NCI-H1694 treated with DMSO at 0.1 percent for 48 hours (cell line): ENCODE measurements around the gene SRGAP1.

ENCODE experiments used
- DNase-seq: peaks from one replicate; lab custom pipeline; 2025; lab: John Stamatoyannopoulos, UW

Gene SRGAP1

GRCh38 chr12:63937378-63938316, 93.1 kb downstream of the SRGAP1 start:
- DNase-seq, result peak; percentile 80

GRCh38 chr12:63940310-63941005, 96.0 kb downstream of the SRGAP1 start:
- DNase-seq, result peak; percentile 58

- peak; percentile 54 for DNase-seq
These were observed 96.8 kb downstream of the SRGAP1 start for GRCh38 chr12:63941166-63941800.

- DNase-seq, result no peak
These were observed 97.4 kb downstream of the SRGAP1 start for GRCh38 chr12:63941879-63942278.

GRCh38 chr12:63942464-63943241, 98.2 kb downstream of the SRGAP1 start:
- no peak for DNase-seq

GRCh38 chr12:63944034-63944579, 99.6 kb downstream of the SRGAP1 start:
- DNase-seq, result no peak

GRCh38 chr12:63944586-63945228, 100.2 kb downstream of the SRGAP1 start:
- no peak for DNase-seq

GRCh38 chr12:63945777-63946176, 101.3 kb downstream of the SRGAP1 start:
- no peak for DNase-seq

GRCh38 chr12:63948211-63948610, 103.7 kb downstream of the SRGAP1 start:
- DNase-seq, result no peak

GRCh38 chr12:63949902-63950301, 105.4 kb downstream of the SRGAP1 start:
- DNase-seq, result no peak

GRCh38 chr12:63952995-63953394, 108.5 kb downstream of the SRGAP1 start:
- no peak for DNase-seq

GRCh38 chr12:63955831-63956666, 111.5 kb downstream of the SRGAP1 start:
- DNase-seq, result no peak

GRCh38 chr12:63957496-63957895, 113.0 kb downstream of the SRGAP1 start:
- DNase-seq, result peak; percentile 57

- no peak for DNase-seq
These were observed 114.5 kb downstream of the SRGAP1 start for GRCh38 chr12:63958876-63959580.

- DNase-seq, result no peak
These were observed 116.5 kb downstream of the SRGAP1 start for GRCh38 chr12:63961048-63961447.

- no peak for DNase-seq
These were observed 117.0 kb downstream of the SRGAP1 start for GRCh38 chr12:63961543-63961942.

- DNase-seq, result no peak
These were observed 119.4 kb downstream of the SRGAP1 start for GRCh38 chr12:63963868-63964267.

- DNase-seq, result no peak
These were observed 119.8 kb downstream of the SRGAP1 start for GRCh38 chr12:63964301-63964700.

- no peak for DNase-seq
These were observed 121.6 kb downstream of the SRGAP1 start for GRCh38 chr12:63965936-63966605.
